ENCODE data around the gene CLDND1.

DNA sequence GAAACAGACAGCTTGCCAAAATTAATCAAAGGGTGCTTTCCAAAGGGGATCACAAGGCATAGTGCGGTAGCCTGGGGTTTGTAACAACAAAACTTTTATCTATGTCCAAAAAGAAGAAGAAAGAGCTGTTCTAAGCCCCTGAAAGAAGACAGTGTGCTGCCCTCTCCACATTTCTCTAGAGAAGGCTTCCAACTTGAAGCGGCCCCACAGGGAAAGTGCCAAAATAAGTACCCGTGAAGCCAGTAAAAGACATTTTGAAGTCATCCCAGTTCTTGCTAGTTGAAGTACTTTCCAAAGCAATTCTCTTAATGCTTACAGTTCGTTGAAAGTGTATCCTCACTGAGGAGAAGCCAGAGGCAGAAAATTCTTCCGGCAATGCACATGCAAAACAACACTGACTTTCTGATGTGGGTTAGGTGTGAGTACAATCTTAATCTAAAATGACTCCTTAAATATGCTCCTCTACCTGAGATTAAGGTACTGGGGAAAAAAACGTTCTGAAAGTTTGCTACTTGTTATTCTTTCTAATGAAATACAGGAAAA lies 30.4 kb upstream of the CLDND1 start:
- TF ChIP-seq, protein P1, sequence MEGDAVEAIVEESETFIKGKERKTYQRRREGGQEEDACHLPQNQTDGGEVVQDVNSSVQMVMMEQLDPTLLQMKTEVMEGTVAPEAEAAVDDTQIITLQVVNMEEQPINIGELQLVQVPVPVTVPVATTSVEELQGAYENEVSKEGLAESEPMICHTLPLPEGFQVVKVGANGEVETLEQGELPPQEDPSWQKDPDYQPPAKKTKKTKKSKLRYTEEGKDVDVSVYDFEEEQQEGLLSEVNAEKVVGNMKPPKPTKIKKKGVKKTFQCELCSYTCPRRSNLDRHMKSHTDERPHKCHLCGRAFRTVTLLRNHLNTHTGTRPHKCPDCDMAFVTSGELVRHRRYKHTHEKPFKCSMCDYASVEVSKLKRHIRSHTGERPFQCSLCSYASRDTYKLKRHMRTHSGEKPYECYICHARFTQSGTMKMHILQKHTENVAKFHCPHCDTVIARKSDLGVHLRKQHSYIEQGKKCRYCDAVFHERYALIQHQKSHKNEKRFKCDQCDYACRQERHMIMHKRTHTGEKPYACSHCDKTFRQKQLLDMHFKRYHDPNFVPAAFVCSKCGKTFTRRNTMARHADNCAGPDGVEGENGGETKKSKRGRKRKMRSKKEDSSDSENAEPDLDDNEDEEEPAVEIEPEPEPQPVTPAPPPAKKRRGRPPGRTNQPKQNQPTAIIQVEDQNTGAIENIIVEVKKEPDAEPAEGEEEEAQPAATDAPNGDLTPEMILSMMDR (IDR thresholded peaks at IDR 0.05 in 2 of 3, conservative IDR thresholded peaks at IDR 0.05 in 1 of 3; ENCODE audit: borderline replicate concordance in 1 of 3, insufficient read depth in 1 of 3, low read depth in 2 of 3, low read length in 2 of 3): no peak
- TF ChIP-seq, protein P2, sequence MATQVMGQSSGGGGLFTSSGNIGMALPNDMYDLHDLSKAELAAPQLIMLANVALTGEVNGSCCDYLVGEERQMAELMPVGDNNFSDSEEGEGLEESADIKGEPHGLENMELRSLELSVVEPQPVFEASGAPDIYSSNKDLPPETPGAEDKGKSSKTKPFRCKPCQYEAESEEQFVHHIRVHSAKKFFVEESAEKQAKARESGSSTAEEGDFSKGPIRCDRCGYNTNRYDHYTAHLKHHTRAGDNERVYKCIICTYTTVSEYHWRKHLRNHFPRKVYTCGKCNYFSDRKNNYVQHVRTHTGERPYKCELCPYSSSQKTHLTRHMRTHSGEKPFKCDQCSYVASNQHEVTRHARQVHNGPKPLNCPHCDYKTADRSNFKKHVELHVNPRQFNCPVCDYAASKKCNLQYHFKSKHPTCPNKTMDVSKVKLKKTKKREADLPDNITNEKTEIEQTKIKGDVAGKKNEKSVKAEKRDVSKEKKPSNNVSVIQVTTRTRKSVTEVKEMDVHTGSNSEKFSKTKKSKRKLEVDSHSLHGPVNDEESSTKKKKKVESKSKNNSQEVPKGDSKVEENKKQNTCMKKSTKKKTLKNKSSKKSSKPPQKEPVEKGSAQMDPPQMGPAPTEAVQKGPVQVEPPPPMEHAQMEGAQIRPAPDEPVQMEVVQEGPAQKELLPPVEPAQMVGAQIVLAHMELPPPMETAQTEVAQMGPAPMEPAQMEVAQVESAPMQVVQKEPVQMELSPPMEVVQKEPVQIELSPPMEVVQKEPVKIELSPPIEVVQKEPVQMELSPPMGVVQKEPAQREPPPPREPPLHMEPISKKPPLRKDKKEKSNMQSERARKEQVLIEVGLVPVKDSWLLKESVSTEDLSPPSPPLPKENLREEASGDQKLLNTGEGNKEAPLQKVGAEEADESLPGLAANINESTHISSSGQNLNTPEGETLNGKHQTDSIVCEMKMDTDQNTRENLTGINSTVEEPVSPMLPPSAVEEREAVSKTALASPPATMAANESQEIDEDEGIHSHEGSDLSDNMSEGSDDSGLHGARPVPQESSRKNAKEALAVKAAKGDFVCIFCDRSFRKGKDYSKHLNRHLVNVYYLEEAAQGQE (IDR thresholded peaks at IDR 0.05; ENCODE audit: low read depth): no peak
- TF ChIP-seq POLR2A (IDR thresholded peaks at IDR 0.05; ENCODE audit: borderline replicate concordance, extremely low read depth, insufficient read depth, insufficient read length) (no peak), ELF1 (IDR thresholded peaks at IDR 0.05; ENCODE audit: borderline replicate concordance, low read depth) (no peak), POLR2AphosphoS5 (IDR thresholded peaks at IDR 0.05; ENCODE audit: low read depth, low read length) (no peak), YY1 (IDR thresholded peaks at IDR 0.05; ENCODE audit: extremely low read depth, insufficient replicate concordance, low read depth, low read length) (no peak), EZH2 (IDR thresholded peaks at IDR 0.05) (no peak), ZFX (IDR thresholded peaks at IDR 0.05) (no peak), SP1 (IDR thresholded peaks at IDR 0.05; ENCODE audit: low read depth) (peak; percentile 8; the same call in 1 of the 2 replicates), CBX3 (IDR thresholded peaks at IDR 0.05; ENCODE audit: low read depth) (no peak)
- TF ChIP-seq, protein P3, sequence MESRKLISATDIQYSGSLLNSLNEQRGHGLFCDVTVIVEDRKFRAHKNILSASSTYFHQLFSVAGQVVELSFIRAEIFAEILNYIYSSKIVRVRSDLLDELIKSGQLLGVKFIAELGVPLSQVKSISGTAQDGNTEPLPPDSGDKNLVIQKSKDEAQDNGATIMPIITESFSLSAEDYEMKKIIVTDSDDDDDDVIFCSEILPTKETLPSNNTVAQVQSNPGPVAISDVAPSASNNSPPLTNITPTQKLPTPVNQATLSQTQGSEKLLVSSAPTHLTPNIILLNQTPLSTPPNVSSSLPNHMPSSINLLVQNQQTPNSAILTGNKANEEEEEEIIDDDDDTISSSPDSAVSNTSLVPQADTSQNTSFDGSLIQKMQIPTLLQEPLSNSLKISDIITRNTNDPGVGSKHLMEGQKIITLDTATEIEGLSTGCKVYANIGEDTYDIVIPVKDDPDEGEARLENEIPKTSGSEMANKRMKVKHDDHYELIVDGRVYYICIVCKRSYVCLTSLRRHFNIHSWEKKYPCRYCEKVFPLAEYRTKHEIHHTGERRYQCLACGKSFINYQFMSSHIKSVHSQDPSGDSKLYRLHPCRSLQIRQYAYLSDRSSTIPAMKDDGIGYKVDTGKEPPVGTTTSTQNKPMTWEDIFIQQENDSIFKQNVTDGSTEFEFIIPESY (IDR thresholded peaks at IDR 0.05; ENCODE audit: extremely low read depth, insufficient replicate concordance, low read length): no peak
